Testis (tissue), 3 donors: ENCODE results near the gene EPHA6. TPM values are rescaled to one million over a fixed set of nuclear protein-coding genes. Genes with fewer than 3 reads are reported as not detected.

Experiments
- DNase-seq: peaks from one replicate; pipeline ENCODE4 v3.0.0-alpha.2; 2019
- H3K27ac ChIP-seq, 2 donors: fragments of 200-600 bp; sonication (generic); one replicate each; pipeline ENCODE4 v1.5.1; 2019
- H3K27me3 ChIP-seq: fragments of 200-600 bp; sonication (generic); one replicate; pipeline ENCODE4 v1.5.1; 2019
- H3K36me3 ChIP-seq: fragments of 200-600 bp; sonication (generic); one replicate; pipeline ENCODE4 v1.5.1; 2017; ENCODE audit warnings: low read depth; ENCODE audit errors: missing control alignments
- H3K4me1 ChIP-seq: fragments of 200-600 bp; sonication (generic); one replicate; pipeline ENCODE4 v1.5.1; 2019
- H3K4me3 ChIP-seq, 2 donors: fragments of 200-600 bp; sonication (generic); one replicate each; pipeline ENCODE4 v1.5.1; 2017 to 2019
- H3K9me3 ChIP-seq: fragments of 200-600 bp; sonication (generic); one replicate; pipeline ENCODE4 v1.5.1; 2017
- POLR2A ChIP-seq: fragments of 450-650 bp; IDR thresholded peaks from one replicate; pipeline ENCODE4 v1.6.1; 2017; ENCODE audit warnings: antibody characterized with exemption, mild to moderate bottlenecking, moderate library complexity
- WGBS, 2 donors: methylation state at CpG; one replicate each; pipeline ENCODE4 v1.1.5; 2018; 5-methylcytosine and 5-hydroxymethylcytosine counted together
- intact Hi-C: fragments of 100-400 bp; cut with DNase I; formaldehyde crosslinking; loops from one replicate; pipeline ENCODE4 v1.15.1; 2023; ENCODE audit warnings: low total_unique reads
- polyA plus RNA-seq: library from polyadenylated mRNA; stranded (reverse); fragments of 350-450 nt; fragmentation: Illumina TruSeq; extraction: RNeasy Lipid Tissue Mini Kit (QIAGEN cat#74804); gene quantifications from one replicate; pipeline ENCODE4 v1.2.3, GENCODE V29; 2014; ENCODE audit warnings: low read depth, low replicate concordance; ENCODE audit not compliant: insufficient read depth
- total RNA-seq, 2 donors: library from RNA; depleted of rRNA; stranded (reverse); fragments of >200 nt; gene quantifications; one replicate each; pipeline ENCODE4 v1.2.3, GENCODE V29; 2016
- TF ChIP-seq, protein P1 (sequence below), 3 experiments: fragments of 450-650 bp in 2 of 3; fragments of 200-600 bp in 1 of 3; sonication (generic) in 1 of 3; IDR thresholded peaks; one replicate each; pipeline ENCODE4 v1.5.1; 2016 to 2019; ENCODE audit warnings: antibody characterized with exemption in 3 of 3, mild to moderate bottlenecking in 2 of 3, moderate library complexity in 1 of 3

The EPHA6 gene
- total and polyA plus RNA-seq, 3 donors from 2014 or later: 9.8 to 33.0 (median 21.2) TPM

DNA sequence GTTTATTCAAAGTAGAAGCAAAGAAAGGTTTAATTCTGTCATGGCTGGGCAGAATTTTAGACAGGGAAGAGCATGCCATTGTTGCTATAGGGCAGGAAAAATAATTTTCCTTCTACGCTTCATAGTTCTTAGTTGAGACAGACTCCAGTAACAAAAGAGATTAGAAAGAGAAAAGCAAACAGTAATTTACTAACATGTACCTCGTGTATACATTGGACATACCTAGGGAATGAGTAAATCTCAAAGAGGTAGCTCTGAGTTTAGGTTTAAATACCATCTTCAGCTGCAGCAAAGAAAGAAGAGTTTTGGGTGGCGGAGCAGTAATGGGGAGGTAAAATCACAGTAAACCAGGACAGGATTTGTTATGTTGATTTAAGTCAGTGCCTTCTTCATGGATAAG, 416.1 kb downstream of the EPHA6 start:
- Histone ChIP-seq H3K27ac (no peak overlapping the region), H3K36me3 (no peaks in the 10 kb centered on the region)
- intact Hi-C loops: no loop called here

DNA sequence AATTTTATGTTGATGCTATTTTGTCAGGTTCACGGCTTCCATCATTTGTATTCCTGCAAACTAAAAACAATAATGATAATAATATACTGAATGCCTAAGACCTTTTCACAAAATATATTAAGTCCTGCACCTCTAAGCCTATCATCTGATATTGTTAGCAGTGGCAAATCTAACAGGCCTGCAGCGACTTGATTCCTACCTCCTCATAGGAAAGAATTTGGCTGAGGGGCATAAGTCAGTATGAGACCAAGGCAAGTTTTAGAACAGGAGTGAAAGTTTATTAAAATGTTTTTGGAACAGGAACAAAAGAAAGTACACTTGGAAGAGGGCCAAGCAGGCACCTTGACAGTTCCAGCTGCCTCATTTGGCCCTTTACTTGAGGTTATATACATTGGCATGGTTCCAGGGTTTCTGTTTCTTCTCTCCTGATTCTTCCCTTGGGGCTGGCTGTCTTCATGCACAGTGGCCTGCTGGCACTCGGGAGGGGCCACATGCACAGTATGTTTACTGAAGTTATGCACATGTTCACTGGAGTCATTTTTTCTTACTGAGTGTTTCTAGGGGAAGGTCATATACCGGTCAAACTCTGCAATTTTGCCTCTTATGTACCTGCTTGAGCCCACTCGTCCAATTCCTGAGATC, 418.1 kb downstream of the EPHA6 start:
- DNase-seq: no peak
- intact Hi-C loops: no loop called here
- WGBS, 2 donors: 39 to 46% methylated on average over 5 of the region's 5 CpGs
- Histone ChIP-seq H3K27me3 (no peaks in the 10 kb centered on the region), H3K4me1 (no peaks in the 10 kb centered on the region), H3K36me3 (no peaks in the 10 kb centered on the region), H3K27ac (no peak overlapping the region), H3K9me3 (no peaks in the 10 kb centered on the region), H3K4me3 (no peak overlapping the region)
- TF ChIP-seq, protein P1, sequence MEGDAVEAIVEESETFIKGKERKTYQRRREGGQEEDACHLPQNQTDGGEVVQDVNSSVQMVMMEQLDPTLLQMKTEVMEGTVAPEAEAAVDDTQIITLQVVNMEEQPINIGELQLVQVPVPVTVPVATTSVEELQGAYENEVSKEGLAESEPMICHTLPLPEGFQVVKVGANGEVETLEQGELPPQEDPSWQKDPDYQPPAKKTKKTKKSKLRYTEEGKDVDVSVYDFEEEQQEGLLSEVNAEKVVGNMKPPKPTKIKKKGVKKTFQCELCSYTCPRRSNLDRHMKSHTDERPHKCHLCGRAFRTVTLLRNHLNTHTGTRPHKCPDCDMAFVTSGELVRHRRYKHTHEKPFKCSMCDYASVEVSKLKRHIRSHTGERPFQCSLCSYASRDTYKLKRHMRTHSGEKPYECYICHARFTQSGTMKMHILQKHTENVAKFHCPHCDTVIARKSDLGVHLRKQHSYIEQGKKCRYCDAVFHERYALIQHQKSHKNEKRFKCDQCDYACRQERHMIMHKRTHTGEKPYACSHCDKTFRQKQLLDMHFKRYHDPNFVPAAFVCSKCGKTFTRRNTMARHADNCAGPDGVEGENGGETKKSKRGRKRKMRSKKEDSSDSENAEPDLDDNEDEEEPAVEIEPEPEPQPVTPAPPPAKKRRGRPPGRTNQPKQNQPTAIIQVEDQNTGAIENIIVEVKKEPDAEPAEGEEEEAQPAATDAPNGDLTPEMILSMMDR (IDR thresholded peaks at IDR 0.05): no peak
- no peak for TF ChIP-seq POLR2A

More for the DNA sequence above, 416.1 kb downstream of the EPHA6 start:
- 89 to 91% methylated on average over 3 of the region's 3 CpGs for WGBS, 2 donors
- TF ChIP-seq, protein P1 (IDR thresholded peaks at IDR 0.05): no peak
- TF ChIP-seq POLR2A: no peak
- DNase-seq: no peak
- Histone ChIP-seq H3K4me1 (no peaks in the 10 kb centered on the region), H3K9me3 (no peaks in the 10 kb centered on the region), H3K4me3 (no peak overlapping the region), H3K27me3 (no peaks in the 10 kb centered on the region)

DNA sequence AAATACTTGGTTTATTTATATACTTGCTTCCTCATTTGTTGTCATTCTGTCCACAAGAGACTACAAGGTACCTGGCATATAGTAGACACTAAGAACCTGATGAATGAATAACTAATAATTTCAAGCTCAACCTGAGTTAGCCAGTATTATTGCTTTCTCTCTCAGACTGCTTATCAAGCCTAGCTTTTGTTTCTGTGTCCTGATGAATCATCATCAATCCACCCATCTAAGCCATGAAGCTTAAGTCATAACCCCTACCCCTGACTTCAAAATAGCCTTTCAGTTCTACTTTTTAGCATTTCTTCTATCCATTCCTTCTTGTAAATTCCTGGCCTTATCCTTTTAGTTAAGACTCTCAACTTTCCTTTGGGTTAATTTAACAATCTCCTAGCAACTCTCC, 420.8 kb downstream of the EPHA6 start:
- no peak for TF ChIP-seq POLR2A
- TF ChIP-seq, protein P1 (IDR thresholded peaks at IDR 0.05): no peak
- Histone ChIP-seq H3K27ac (no peak overlapping the region), H3K36me3 (no peaks in the 10 kb centered on the region), H3K4me3 (no peak overlapping the region), H3K27me3 (no peaks in the 10 kb centered on the region), H3K4me1 (no peaks in the 10 kb centered on the region), H3K9me3 (no peaks in the 10 kb centered on the region)
- intact Hi-C loops: no loop called here
- DNase-seq: no peak

DNA sequence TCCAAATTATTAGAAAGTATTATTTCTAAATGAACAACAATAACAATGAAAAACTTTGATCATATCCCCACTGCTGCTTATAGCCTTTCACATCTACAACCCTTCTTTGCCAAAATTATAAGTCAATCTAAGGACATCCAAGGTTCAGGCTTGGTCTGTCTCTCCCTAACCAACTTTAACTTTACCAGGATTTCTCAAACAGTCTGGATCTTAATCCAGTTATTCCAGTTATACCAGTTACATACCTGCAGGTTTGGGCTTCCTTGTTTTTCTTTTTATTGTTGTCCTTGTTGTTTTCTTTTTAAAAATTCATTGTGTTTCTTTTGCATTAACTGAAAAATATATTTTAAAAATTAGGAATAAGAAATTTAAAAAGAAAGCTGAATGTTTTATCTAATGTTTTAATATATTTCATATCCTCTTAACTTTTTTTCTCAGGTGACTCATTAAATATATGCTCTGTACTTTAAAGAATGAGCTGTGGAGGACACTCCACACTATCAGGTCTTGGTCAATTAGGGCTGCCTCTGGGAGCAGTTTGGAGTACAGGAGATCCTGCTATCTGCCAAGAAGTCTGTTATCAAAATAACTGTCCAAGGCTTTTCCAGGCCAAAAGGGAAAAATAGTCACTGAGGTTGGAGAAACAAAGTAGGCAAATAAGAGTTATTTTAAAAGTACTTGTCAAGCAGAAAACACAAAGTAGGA, 421.4 kb downstream of the EPHA6 start:
- Histone ChIP-seq H3K27ac (no peak overlapping the region), H3K9me3 (no peaks in the 10 kb centered on the region), H3K27me3 (no peaks in the 10 kb centered on the region), H3K4me3 (no peak overlapping the region), H3K4me1 (no peaks in the 10 kb centered on the region), H3K36me3 (no peaks in the 10 kb centered on the region)
- intact Hi-C loops: no loop called here
- TF ChIP-seq POLR2A: no peak
- TF ChIP-seq, protein P1 (IDR thresholded peaks at IDR 0.05): no peak
- no peak for DNase-seq

DNA sequence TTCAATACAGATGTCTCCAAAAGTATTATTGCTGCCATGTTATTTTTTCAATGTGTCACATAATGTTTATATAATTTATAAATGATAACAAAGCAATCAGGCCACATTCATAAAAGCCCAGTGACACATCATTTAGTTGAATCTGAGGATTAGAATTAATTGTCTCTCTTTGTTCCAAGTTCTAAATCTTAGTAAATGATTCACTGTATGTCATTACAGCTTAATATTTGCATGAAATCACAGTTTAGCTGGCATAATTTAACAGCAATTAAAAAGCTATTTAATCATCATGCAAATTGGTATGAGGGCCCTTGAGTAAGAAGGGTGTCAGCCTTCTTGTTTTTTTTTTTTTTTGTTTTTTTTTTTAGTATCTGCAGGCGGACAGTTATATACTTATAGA, 427.0 kb downstream of the EPHA6 start:
- 87 to 93% methylated on average over 1 of the region's 1 CpG for WGBS, 2 donors
- intact Hi-C loops: no loop called here
- no peaks in the 10 kb centered on the region for H3K4me1 ChIP-seq

More for the DNA sequence above, 427.0 kb downstream of the EPHA6 start:
- Histone ChIP-seq H3K4me3 (no peak overlapping the region), H3K9me3 (no peaks in the 10 kb centered on the region), H3K27ac (no peak overlapping the region), H3K36me3 (no peaks in the 10 kb centered on the region), H3K27me3 (no peaks in the 10 kb centered on the region)
- no peak for TF ChIP-seq POLR2A
- TF ChIP-seq, protein P1 (IDR thresholded peaks at IDR 0.05): no peak
- no peak for DNase-seq
